ENCODE results near the gene NFIX. TPM values are rescaled to one million over a fixed set of nuclear protein-coding genes. Genes with fewer than 3 reads are reported as not detected.

The NFIX gene
- total RNA-seq, 1 donor from 2014 or later: 23.3 TPM

- no peak for DNase-seq (ENCODE audit: low read depth)
These were observed 105.7 kb downstream of the NFIX start for GRCh38 chr19:13100841-13101589.

GRCh38 chr19:13101590-13102415 is 106.5 kb downstream of the NFIX start:
- DNase-seq (ENCODE audit: low read depth): no peak

GRCh38 chr19:13102416-13102665 is 107.1 kb downstream of the NFIX start:
- DNase-seq (ENCODE audit: low read depth): no peak

- no peak for DNase-seq (ENCODE audit: low read depth)
These were observed 107.6 kb downstream of the NFIX start, which contains the start of gene LYL1 for GRCh38 chr19:13102666-13103580. Gene LYL1, minus strand, starts transcription at chr19:13102858. Its CDS starts 1,687 bp downstream, at chr19:13101171.

GRCh38 chr19:13103581-13104359 is 108.5 kb downstream of the NFIX start:
- no peak for DNase-seq (ENCODE audit: low read depth)

GRCh38 chr19:13104360-13104847 is 109.1 kb downstream of the NFIX start:
- no peak for DNase-seq (ENCODE audit: low read depth)

GRCh38 chr19:13104848-13105711 is 109.8 kb downstream of the NFIX start:
- DNase-seq (ENCODE audit: low read depth): no peak

GRCh38 chr19:13109361-13110098 is 114.3 kb downstream of the NFIX start:
- DNase-seq (ENCODE audit: low read depth): no peak

- DNase-seq (ENCODE audit: low read depth): no peak
These were observed 114.9 kb downstream of the NFIX start for GRCh38 chr19:13110099-13110610.

- DNase-seq (ENCODE audit: low read depth): no peak
These were observed 117.3 kb downstream of the NFIX start for GRCh38 chr19:13112555-13112954.

GRCh38 chr19:13115936-13116281 is 120.6 kb downstream of the NFIX start:
- no peak for DNase-seq (ENCODE audit: low read depth)

- DNase-seq (ENCODE audit: low read depth): peak; percentile 96
These were observed 121.3 kb downstream of the NFIX start, which contains the start of gene TRMT1 for GRCh38 chr19:13116282-13117175. Gene TRMT1, minus strand, starts transcription at chr19:13116740. Its CDS starts 341 bp downstream, at chr19:13116399.

- no peak for DNase-seq (ENCODE audit: low read depth)
These were observed 122.0 kb downstream of the NFIX start for GRCh38 chr19:13117176-13117771.

- peak; percentile 87 for DNase-seq (ENCODE audit: low read depth)
These were observed 122.6 kb downstream of the NFIX start, which contains the start of gene NACC1 for GRCh38 chr19:13117772-13118423. Gene NACC1, plus strand, starts transcription at chr19:13118264. Its CDS starts 16,944 bp downstream, at chr19:13135208.

GRCh38 chr19:13118424-13119193 is 123.3 kb downstream of the NFIX start:
- DNase-seq (ENCODE audit: low read depth): peak; percentile 34

- no peak for DNase-seq (ENCODE audit: low read depth)
These were observed 124.4 kb downstream of the NFIX start for GRCh38 chr19:13119627-13120026.

Measured in myocyte (in vitro differentiated cells).